Mucosa of rectum (tissue), 2 donors: Measurements from ENCODE around the gene GPR3.
A peak's percentile ranks its signal among the peaks of the same experiment; 100 is the strongest.

Experiments
- H3K27ac ChIP-seq, 2 donors: one replicate each; pipeline ENCODE4 v1.7.0; 2013; ENCODE audit warnings: inconsistent platforms in 2 of 2, low read depth in 2 of 2, low read length in 2 of 2
- H3K27me3 ChIP-seq, 2 donors: one replicate each; pipeline ENCODE4 v1.7.0; 2013; ENCODE audit warnings: low read length in 2 of 2; ENCODE audit not compliant: control insufficient read depth in 2 of 2, insufficient read depth in 2 of 2
- H3K36me3 ChIP-seq, 2 donors: one replicate each; pipeline ENCODE4 v1.7.0; 2013; ENCODE audit warnings: low read length in 2 of 2; ENCODE audit not compliant: control insufficient read depth in 2 of 2, insufficient read depth in 2 of 2
- H3K4me1 ChIP-seq, 2 donors: one replicate each; pipeline ENCODE4 v1.7.0; 2013; ENCODE audit warnings: low read length in 2 of 2, mild to moderate bottlenecking in 1 of 2; ENCODE audit not compliant: control insufficient read depth in 2 of 2, insufficient read depth in 2 of 2
- H3K4me3 ChIP-seq, 2 donors: one replicate each; pipeline ENCODE4 v1.7.0; 2013; ENCODE audit warnings: low read length in 2 of 2
- H3K9ac ChIP-seq, 2 donors: one replicate each; pipeline ENCODE4 v1.7.0; 2013; ENCODE audit warnings: low read length in 2 of 2, low read depth in 1 of 2, mild to moderate bottlenecking in 1 of 2
- H3K9me3 ChIP-seq, 2 donors: one replicate each; pipeline ENCODE4 v1.7.0; 2013; ENCODE audit warnings: low read length in 2 of 2; ENCODE audit not compliant: control insufficient read depth in 2 of 2
- donor health status: healthy.
- donor health status: Normal muscosa, but diverticular disease.

GPR3 gene

DNA sequence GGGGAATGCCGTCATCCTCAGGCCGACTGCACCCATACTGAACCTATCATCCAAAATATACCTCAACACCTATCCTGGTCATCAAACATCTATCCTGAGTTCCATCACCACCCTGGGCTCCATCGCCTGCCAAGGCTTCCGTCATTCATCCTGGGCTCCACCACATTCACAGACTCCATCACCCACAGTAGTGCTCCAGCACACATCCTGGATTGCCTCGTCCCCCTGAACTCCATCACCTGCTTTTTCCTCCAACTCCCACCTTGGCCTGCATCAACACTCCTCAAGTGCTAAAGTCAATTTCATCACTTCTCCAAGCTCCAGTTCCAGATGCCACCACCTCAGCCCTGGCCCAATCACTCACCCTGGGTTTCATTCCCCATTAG, 33.5 kb upstream of the GPR3 start:
- Histone ChIP-seq H3K9me3 (no peaks in the 10 kb centered on the region), H3K4me1 (peaks cover 13 to 18% of the 10 kb centered on the region in 2 donors), H3K27me3 (no peaks in the 10 kb centered on the region), H3K27ac (no peak overlapping the region), H3K36me3 (peaks cover 18 to 30% of the 10 kb centered on the region in 2 donors), H3K9ac (no peak overlapping the region), H3K4me3 (no peak overlapping the region)

DNA sequence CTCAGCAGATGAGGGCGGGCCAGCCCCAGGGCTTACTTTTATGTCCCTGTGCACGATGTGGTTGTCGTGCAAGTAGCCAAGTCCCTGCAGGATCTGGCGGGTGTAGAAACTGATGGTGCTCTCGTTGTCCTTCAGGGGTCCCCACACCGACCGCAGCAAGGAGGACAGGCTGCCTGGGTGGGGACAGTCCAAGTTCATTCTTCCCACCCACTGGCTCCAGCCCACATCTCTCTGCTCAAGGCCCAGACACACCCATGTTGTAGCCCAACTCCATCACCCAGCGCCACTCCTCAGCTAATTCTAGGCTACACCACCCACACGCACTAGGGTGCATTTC, 32.6 kb upstream of the GPR3 start:
- Histone ChIP-seq H3K27ac (no peak overlapping the region), H3K4me1 (peaks cover 17 to 21% of the 10 kb centered on the region in 2 donors), H3K4me3 (peak overlapping the region in 1 of 2 donors; percentile 61), H3K9ac (no peak overlapping the region), H3K9me3 (no peaks in the 10 kb centered on the region), H3K27me3 (no peaks in the 10 kb centered on the region), H3K36me3 (peaks cover 18 to 30% of the 10 kb centered on the region in 2 donors)

DNA sequence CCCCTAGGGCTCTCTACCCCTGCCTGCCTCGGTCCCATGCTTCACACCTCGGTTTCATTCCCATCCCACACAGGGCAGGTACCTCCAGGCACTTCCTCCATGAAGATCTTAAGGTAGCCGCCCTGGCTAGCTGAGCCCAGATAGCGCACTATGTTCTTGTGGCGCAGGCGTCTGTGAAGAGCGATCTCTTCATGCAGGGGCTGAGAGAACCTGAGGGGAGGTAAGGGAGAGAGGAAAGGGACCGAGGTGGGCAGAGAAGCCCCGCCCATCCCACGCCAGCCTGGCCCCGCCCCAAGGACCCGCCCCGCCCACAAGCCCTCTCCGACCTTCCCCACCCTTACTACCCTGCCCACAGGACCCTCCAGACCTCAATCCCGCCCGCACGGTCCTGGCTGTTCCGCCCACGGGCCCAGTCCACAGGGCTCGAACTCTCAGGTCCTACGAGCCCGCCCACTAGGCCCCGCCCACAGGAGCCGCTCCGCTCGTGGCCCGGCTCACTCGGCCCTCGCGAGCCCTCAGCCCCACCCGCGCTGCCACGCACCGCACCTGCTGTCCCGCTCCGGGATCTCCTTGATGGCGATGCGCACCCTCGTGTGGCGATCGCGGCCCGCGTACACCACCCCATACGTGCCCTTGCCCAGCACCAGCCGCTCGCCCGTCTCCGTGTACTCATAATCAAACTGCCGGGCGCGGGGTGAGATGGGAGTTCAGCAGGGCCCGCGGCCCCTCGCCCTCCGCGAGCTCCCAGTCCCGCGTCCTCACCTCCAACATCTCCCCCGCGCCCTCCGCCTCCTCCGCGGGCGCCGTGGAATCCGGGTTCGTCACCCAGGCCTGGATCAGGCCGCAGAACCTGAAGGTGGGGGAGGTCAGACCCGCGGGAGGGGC, 32.0 kb upstream of the GPR3 start:
- H3K27ac ChIP-seq: no peak overlapping the region
- peak overlapping the region; percentile 36 to 61 for H3K4me3 ChIP-seq
- no peak overlapping the region for H3K9ac ChIP-seq
- H3K27me3 ChIP-seq: no peaks in the 10 kb centered on the region
- H3K4me1 ChIP-seq: peaks cover 22 to 27% of the 10 kb centered on the region in 2 donors
- peaks cover 15 to 25% of the 10 kb centered on the region in 2 donors for H3K36me3 ChIP-seq
- no peaks in the 10 kb centered on the region for H3K9me3 ChIP-seq

DNA sequence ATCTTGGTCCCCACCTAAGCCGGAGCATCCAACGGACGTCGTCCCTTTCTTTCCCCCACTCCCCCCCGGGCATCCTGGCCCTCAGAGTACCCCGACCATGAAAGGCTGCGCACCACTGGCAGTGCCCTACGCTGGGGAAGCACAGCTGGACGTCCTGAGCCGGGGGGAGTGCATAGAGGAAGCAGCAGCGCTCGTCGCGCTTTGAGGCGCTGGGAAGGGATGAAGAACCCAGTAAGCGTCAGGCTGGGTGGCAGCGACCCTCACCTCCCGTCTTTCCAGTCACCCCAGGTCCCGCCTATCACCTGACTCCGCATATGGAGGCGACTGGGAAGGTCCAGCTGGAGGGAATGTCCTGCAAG, 31.4 kb upstream of the GPR3 start:
- Histone ChIP-seq H3K4me1 (peaks cover 22 to 27% of the 10 kb centered on the region in 2 donors), H3K36me3 (peaks cover 9 to 20% of the 10 kb centered on the region in 2 donors), H3K9me3 (no peaks in the 10 kb centered on the region), H3K9ac (no peak overlapping the region), H3K4me3 (no peak overlapping the region), H3K27ac (no peak overlapping the region), H3K27me3 (no peaks in the 10 kb centered on the region)

DNA sequence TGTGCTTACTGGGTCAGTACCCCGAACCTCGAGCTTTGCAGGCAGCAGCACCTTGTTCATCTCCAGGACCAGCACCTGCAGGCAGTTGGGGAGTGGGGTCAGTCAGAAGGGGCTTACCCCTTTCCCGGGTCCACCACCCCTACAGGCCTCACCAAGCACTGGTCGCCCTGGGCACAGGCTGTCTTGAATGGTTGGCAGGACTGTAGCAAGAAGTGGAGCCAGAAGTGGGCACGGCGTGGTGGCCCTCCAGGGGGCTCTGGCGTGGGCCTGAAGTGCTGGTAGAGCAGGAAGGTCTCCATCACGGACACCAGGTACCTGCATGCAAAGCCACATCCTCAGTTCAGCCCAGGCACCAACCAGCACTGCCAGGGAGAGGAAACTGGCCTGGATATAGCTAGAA, 30.9 kb upstream of the GPR3 start:
- H3K27me3 ChIP-seq: no peaks in the 10 kb centered on the region
- H3K4me1 ChIP-seq: peaks cover 20 to 23% of the 10 kb centered on the region in 2 donors
- H3K4me3 ChIP-seq: no peak overlapping the region
- H3K9me3 ChIP-seq: no peaks in the 10 kb centered on the region
- H3K36me3 ChIP-seq: peaks cover 8 to 20% of the 10 kb centered on the region in 2 donors
- H3K9ac ChIP-seq: no peak overlapping the region
- H3K27ac ChIP-seq: no peak overlapping the region

DNA sequence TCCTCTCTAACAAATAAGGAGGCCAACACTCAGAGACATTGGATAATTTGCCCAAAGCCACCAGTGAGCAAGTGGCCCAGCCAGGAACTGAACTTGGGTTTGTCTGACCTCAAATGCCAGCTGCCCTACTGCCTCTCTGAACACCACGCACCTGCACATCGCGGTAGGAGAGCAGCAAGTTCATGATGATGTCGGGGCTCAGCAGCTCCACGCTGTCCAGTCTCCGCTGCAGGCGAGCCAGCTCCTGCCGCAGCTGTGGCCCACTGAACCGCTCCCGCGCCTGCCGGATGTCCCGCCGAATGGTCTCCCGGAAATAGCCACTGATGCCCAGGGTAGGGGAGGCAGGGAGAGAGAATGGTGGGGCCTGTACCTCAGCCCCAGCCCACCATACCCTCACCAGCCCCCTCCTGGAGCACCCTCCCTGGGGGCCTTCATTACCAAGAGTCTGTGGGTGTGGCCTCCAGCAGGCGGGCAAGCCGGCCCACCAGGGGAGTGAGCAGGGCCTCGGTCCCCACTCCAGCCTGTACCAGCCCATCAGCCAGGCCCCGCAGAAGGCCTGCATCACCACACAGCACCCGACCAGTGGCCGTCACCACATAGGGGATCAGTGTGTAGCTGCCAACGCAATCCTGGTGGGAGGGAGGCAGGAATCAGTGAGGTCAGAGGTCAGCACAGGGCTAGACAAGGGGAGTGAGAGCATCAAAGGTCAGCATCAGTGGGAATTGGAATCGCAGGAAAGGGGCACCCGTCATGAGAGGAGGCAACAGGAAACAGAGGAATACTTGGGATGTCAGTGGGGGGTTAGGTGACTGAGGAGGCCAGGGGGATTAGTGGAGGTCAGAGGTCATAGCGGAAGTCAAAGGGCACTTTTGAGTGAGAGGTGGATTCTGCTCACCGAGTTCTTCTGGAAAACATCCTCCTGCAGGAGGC, 28.4 kb upstream of the GPR3 start:
- peaks cover 16 to 19% of the 10 kb centered on the region in 2 donors for H3K4me1 ChIP-seq
- H3K9me3 ChIP-seq: no peaks in the 10 kb centered on the region
- no peak overlapping the region for H3K27ac ChIP-seq
- no peak overlapping the region for H3K4me3 ChIP-seq
- peak overlapping the region in 1 of 2 donors; percentile 69 for H3K9ac ChIP-seq
- no peaks in the 10 kb centered on the region for H3K27me3 ChIP-seq
- H3K36me3 ChIP-seq: peaks cover 8 to 12% of the 10 kb centered on the region in 2 donors

DNA sequence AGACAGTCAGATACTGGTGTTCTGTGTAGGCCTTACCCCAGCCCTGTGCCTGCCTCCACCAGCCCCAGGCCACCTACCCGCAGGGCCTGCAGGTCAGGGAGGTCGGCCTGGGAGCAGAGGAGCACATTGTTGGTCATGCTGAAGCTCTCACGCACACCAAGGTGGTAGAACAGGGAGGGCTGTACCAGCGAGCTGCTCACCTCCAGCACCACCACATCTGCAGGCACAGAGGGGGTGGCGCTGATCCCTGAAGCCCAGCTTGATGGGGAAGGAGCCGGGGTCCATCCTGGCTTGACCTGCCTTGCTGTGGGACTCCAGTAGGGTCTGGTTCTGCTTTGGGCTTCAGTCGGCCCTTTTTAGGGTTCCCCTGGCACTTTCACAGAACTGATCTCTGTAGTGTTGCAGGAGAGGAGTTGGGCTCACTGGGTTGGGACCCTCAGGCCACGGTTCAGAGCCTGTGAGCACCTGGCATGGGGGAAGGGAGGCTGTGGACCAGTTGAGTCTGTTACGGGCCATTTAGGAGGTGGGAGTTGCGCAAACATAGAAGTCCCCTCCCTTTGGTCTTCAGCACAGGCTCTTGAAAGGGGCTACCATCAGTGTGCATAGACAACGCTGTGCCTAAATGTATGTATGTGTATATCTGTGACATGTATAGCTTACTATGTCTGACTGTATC, 27.6 kb upstream of the GPR3 start:
- Histone ChIP-seq H3K4me3 (peak overlapping the region; percentile 73 to 81), H3K36me3 (peaks cover 7 to 10% of the 10 kb centered on the region in 2 donors), H3K27ac (peak overlapping the region; percentile 87 to 95), H3K9ac (peak overlapping the region; percentile 52 to 69), H3K27me3 (no peaks in the 10 kb centered on the region), H3K4me1 (peaks cover 19% of the 10 kb centered on the region in 2 donors), H3K9me3 (no peaks in the 10 kb centered on the region)

DNA sequence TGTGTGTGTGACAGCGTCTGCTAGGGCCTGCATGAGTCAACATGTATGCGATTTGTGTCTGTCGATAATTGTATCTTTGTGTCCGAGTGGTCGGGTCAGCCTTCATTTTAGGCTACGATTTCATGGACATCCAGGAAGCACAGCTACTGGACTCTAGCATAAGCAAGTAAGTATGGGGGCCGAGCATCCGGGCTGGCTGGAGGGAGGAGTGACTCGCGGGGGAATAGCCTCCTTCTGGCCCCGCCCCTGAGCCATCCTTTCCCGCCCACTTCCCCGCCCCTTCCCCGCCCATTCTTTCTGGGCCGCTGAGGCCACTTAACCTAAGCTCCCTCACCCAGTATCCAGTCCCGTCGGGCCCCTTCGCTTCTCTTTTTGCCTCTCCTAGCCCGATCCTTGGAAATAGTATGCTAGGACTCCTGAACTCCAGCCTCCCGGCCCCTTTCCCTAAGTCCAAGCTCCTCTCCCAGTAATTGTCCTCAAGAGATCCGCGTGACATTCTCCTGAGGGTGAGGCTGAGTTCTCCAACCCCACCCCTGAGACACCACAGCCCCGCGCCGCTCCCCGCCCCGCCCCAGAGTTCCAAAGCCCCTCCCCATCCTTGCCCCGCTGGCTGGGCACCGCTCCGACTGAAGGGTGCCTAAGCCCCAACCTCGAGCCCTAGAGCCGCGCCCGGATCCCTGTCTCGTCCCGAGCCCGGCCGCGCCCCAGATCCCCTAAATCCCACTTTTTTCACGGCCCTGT, 26.9 kb upstream of the GPR3 start:
- peak overlapping the region; percentile 73 to 81 for H3K4me3 ChIP-seq
- peak overlapping the region; percentile 65 to 69 for H3K9ac ChIP-seq
- peaks cover 17 to 19% of the 10 kb centered on the region in 2 donors for H3K4me1 ChIP-seq

DNA sequence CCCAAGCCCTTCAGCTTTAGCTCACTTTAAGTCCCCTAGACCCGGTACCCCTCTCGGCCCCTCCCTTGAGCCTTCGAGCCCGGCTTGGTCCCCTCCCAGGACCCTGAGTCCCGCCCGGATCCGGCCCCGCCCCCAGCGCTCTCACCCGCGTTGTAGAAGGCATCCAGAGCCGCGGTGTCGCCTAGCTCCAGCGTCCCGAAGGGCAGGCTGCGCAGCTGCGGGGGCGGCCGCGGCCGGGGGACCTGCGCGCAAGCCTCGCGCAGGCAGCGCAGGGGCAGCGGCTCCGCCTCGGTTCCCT, 26.4 kb upstream of the GPR3 start:
- Histone ChIP-seq H3K4me3 (peak overlapping the region; percentile 73 to 81), H3K9me3 (no peaks in the 10 kb centered on the region), H3K27me3 (no peaks in the 10 kb centered on the region), H3K36me3 (peaks cover 5 to 8% of the 10 kb centered on the region in 2 donors), H3K27ac (peak overlapping the region; percentile 87 to 95), H3K4me1 (peaks cover 17% of the 10 kb centered on the region in 2 donors), H3K9ac (peak overlapping the region; percentile 65 to 69)

More for the DNA sequence above, 26.9 kb upstream of the GPR3 start:
- Histone ChIP-seq H3K27me3 (no peaks in the 10 kb centered on the region), H3K9me3 (no peaks in the 10 kb centered on the region), H3K27ac (peak overlapping the region; percentile 87 to 95), H3K36me3 (peaks cover 5 to 8% of the 10 kb centered on the region in 2 donors)
